Activated naive CD4-positive, alpha-beta T cell treated with anti-CD3 and anti-CD28 coated beads for 36 hours (primary cell): ENCODE measurements around the gene VPS25. TPM values are rescaled to one million over a fixed set of nuclear protein-coding genes. Genes with fewer than 3 reads are reported as not detected.

Experiments
- CTCF ChIA-PET: fragments of 350-600 bp; sonication (Branson Sonifier 250); formaldehyde crosslinking; loops from one replicate; lab custom pipeline; 2021; ENCODE audit warnings: antibody characterized with exemption; lab: Charles Lee
- DNase-seq: peaks from one replicate; pipeline ENCODE4 v3.0.0-alpha.2; 2020
- H3K27ac Mint-ChIP-seq: one replicate; pipeline ENCODE4 v1.8.0; 2021; ENCODE audit warnings: mild to moderate bottlenecking, mixed read lengths
- H3K27me3 Mint-ChIP-seq: one replicate; pipeline ENCODE4 v1.8.0; 2021; ENCODE audit warnings: low read depth, mixed read lengths
- H3K36me3 Mint-ChIP-seq: one replicate; pipeline ENCODE4 v1.8.0; 2021; ENCODE audit warnings: low read depth, mixed read lengths
- H3K4me1 Mint-ChIP-seq: one replicate; pipeline ENCODE4 v1.8.0; 2021; ENCODE audit warnings: low read depth, mixed read lengths
- H3K4me3 Mint-ChIP-seq: one replicate; pipeline ENCODE4 v1.8.0; 2021; ENCODE audit warnings: mild to moderate bottlenecking, moderate library complexity, mixed read lengths
- H3K9me3 Mint-ChIP-seq: one replicate; pipeline ENCODE4 v1.8.0; 2021; ENCODE audit warnings: mixed read lengths
- intact Hi-C: fragments of 100-400 bp; cut with micrococcal nuclease; formaldehyde crosslinking; loops from one replicate; pipeline ENCODE4 v1.15.1; 2023
- total RNA-seq, 2 experiments: library from RNA; stranded (reverse); gene quantifications; one replicate each; pipeline ENCODE4 v1.2.3, GENCODE V29; 2021

VPS25 gene
- total RNA-seq, 2 experiments from 2014 or later, result 57.5 to 58.2 TPM

GRCh38 chr17:42774066-42774745 is 957 bp downstream of the VPS25 start:
- no peak for DNase-seq
- H3K4me3 Mint-ChIP-seq, result peak overlapping the region; percentile 99
- intact Hi-C loops, result no loop called here
- H3K27ac Mint-ChIP-seq, result peak overlapping the region; percentile 92
- H3K9me3 Mint-ChIP-seq, result no peaks in the 10 kb centered on the region
- no peaks in the 10 kb centered on the region for H3K27me3 Mint-ChIP-seq
- CTCF ChIA-PET, result interaction anchor here (0.6 to 2.5 kb wide), 6 partner anchors 11 to 196 kb away, joined by 3 to 11 read pairs (median 8); partner anchors contain the start of genes BECN1, PSMC3IP and RAMP2
- peaks cover 31% of the 10 kb centered on the region for H3K36me3 Mint-ChIP-seq
- peaks cover 25% of the 10 kb centered on the region for H3K4me1 Mint-ChIP-seq

GRCh38 chr17:42775534-42776098 is 2.4 kb downstream of the VPS25 start:
- Mint-ChIP-seq H3K27ac (no peak overlapping the region), H3K4me1 (peaks cover 25% of the 10 kb centered on the region), H3K4me3 (no peak overlapping the region), H3K36me3 (peaks cover 38% of the 10 kb centered on the region), H3K27me3 (no peaks in the 10 kb centered on the region), H3K9me3 (no peaks in the 10 kb centered on the region)
- CTCF ChIA-PET, result interaction anchor here (0.6 kb wide), 1 partner anchor 692 kb away, joined by 4 read pairs; no protein-coding TSS in a partner anchor
- no peak for DNase-seq
- intact Hi-C loops, result no loop called here

DNA sequence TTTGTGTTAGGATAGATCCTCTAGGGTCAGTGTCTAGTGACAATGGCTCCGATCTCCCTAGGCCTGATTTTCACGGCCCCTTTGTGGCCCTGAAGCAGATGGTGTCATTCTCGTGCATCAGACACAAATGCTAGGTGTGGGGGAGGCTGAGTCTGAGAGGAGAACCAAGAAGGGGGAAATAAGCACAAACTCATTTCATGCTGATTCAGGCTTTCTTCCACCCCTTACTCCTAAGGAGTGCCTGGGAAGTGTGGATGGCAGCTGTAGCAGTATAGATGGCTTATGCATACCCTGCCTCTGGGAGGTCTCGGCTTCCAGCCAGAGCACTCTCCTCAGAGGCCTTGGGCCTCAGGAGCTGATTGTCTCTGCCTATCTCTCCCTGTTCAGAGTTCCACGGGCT is 5.3 kb downstream of the VPS25 start:
- no peaks in the 10 kb centered on the region for H3K9me3 Mint-ChIP-seq
- intact Hi-C loops, result no loop called here
- H3K36me3 Mint-ChIP-seq, result peaks cover 35% of the 10 kb centered on the region
- DNase-seq, result no peak
- CTCF ChIA-PET, result no interaction called here
- peaks cover 25% of the 10 kb centered on the region for H3K4me1 Mint-ChIP-seq
- H3K27me3 Mint-ChIP-seq, result peaks cover 25% of the 10 kb centered on the region
- no peak overlapping the region for H3K4me3 Mint-ChIP-seq
- H3K27ac Mint-ChIP-seq, result no peak overlapping the region

DNA sequence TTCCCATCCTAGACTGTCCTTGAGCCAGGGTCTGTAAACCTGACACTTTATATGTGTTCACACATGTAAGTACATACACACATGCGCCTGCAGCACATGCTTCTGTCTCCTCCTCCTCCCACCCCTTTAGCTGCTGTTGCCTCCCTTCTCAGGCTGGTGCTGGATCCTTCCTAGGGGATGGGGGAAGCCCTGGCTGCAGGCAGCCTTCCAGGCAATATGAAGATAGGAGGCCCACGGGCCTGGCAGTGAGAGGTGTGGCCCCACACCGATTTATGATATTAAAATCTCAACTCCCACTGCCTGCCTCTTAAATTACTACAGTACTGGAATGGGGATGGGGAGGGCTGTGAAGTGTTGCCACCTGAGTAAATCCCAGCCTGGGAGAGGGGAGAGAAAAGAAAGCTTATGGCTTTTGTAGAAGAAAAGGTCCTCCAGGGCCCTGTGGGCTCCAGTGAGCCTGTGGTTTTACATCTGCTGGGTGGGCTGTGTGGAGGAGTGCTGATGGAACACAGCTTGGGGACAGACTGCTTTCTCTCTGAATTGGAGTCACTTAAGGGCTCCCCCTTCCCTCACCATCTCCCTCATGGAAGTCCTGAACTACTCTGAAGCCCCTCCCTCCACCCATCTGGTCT is 6.2 kb downstream of the VPS25 start:
- Mint-ChIP-seq H3K27me3 (peaks cover 32% of the 10 kb centered on the region), H3K36me3 (peaks cover 30% of the 10 kb centered on the region), H3K4me1 (peaks cover 21% of the 10 kb centered on the region), H3K9me3 (no peaks in the 10 kb centered on the region), H3K4me3 (no peak overlapping the region), H3K27ac (no peak overlapping the region)
- CTCF ChIA-PET, result no interaction called here
- intact Hi-C loops, result no loop called here
- DNase-seq, result no peak

- H3K36me3 Mint-ChIP-seq, result peaks cover 26% of the 10 kb centered on the region
- H3K27ac Mint-ChIP-seq, result no peak within 1 kb of the TSS
- intact Hi-C loops, result no loop called here
- H3K4me3 Mint-ChIP-seq, result no peak within 1 kb of the TSS
- H3K4me1 Mint-ChIP-seq, result peaks cover 24% of the 10 kb centered on the region
- H3K27me3 Mint-ChIP-seq, result peaks cover 39% of the 10 kb centered on the region
- H3K9me3 Mint-ChIP-seq, result no peaks in the 10 kb centered on the region
- DNase-seq, result no peak
- CTCF ChIA-PET, result interaction anchor here (1.0 kb wide), 1 partner anchor 41 kb away, joined by 3 read pairs; no protein-coding TSS in a partner anchor
Observed at GRCh38 chr17:42779936-42780850, 6.9 kb downstream of the VPS25 start, which contains the start of gene WNK4. Gene WNK4, plus strand, starts transcription at chr17:42780610. Its CDS starts 89 bp downstream, at chr17:42780699.

DNA sequence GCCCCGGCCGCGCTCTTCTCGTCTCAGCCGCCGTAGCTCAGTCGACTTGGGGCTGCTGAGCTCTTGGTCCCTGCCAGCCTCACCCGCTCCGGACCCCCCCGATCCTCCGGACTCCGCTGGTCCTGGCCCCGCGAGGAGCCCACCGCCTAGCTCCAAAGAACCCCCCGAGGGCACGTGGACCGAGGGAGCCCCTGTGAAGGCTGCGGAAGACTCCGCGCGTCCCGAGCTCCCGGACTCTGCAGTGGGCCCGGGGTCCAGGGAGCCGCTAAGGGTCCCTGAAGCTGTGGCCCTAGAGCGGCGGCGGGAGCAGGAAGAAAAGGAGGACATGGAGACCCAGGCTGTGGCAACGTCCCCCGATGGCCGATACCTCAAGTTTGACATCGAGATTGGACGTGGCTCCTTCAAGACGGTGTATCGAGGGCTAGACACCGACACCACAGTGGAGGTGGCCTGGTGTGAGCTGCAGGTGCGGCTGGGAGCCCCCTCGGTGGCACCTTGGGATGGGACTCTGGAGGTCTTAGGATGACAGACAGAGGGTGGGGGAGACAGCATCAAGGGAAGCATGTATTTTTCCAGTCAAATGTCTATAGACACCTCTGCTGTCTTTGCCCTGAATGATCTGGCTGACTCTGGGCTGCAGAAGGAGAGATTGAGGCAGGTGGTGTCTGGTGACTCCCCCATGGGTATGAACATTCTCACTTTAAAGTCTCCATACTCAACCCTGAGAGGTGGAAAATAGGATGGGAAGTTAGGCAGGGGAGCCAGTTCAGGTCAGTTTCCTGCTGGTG is 7.8 kb downstream of the VPS25 start:
- H3K27me3 Mint-ChIP-seq, result peaks cover 47% of the 10 kb centered on the region
- no peak overlapping the region for H3K4me3 Mint-ChIP-seq
- no peak for DNase-seq
- CTCF ChIA-PET, result interaction anchor here (1.0 kb wide), 1 partner anchor 41 kb away, joined by 3 read pairs; no protein-coding TSS in a partner anchor
- H3K27ac Mint-ChIP-seq, result no peak overlapping the region
- peaks cover 29% of the 10 kb centered on the region for H3K4me1 Mint-ChIP-seq
- H3K9me3 Mint-ChIP-seq, result no peaks in the 10 kb centered on the region
- intact Hi-C loops, result no loop called here
- peaks cover 19% of the 10 kb centered on the region for H3K36me3 Mint-ChIP-seq

GRCh38 chr17:42781639-42782165 is 8.5 kb downstream of the VPS25 start:
- Mint-ChIP-seq H3K27me3 (peaks cover 52% of the 10 kb centered on the region), H3K36me3 (peaks cover 15% of the 10 kb centered on the region), H3K27ac (no peak overlapping the region), H3K4me1 (peaks cover 29% of the 10 kb centered on the region), H3K4me3 (no peak overlapping the region), H3K9me3 (no peaks in the 10 kb centered on the region)
- CTCF ChIA-PET, result interaction anchor here (0.8 kb wide), 1 partner anchor 101 kb away, joined by 3 read pairs; no protein-coding TSS in a partner anchor
- intact Hi-C loops, result no loop called here
- no peak for DNase-seq

- Mint-ChIP-seq H3K27me3 (peaks cover 56% of the 10 kb centered on the region), H3K36me3 (peaks cover 12% of the 10 kb centered on the region), H3K4me3 (no peak overlapping the region), H3K9me3 (no peaks in the 10 kb centered on the region), H3K4me1 (peaks cover 29% of the 10 kb centered on the region), H3K27ac (no peak overlapping the region)
- intact Hi-C loops, result no loop called here
- DNase-seq, result no peak
- CTCF ChIA-PET, result interaction anchor here (0.5 to 0.8 kb wide), 2 partner anchors 24 to 102 kb away, joined by 3 to 5 read pairs; no protein-coding TSS in a partner anchor
Observed at GRCh38 chr17:42782166-42783061, 9.2 kb downstream of the VPS25 start.

DNA sequence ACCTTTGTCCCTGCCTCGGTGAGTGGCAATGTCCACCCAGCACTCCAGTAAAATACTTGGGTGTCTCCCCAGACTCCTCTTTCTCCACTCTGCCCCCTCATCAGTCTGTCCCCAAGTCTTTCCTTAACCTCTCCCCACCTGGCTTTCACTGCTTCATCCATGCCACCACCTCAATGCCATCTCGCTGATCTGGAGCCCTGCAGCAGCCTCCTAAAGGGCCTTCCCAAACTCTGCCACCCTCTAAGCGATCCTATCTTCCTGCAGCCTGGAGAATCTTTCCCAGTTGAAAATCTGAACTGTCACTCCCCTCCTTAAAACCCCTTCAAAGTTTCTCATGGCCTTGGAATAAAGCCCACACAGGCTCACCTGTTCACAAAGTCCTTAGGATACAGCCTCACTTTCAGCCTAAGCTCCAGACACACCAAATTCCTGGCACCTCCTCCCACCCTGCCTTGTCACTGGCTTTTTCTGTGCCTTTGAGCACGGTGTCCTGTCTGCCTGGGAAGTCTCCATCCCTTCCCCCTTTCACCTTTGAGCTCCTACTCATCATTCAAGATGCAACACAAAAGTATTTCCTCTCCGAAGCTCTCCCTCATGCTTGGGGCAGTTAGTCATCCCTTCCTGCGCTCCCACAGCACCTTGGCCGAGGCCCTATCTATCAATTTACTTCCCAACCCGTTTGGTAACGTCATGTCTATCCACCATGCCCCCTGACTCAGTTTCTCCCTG is 10.0 kb downstream of the VPS25 start:
- Mint-ChIP-seq H3K4me3 (no peak overlapping the region), H3K4me1 (peaks cover 29% of the 10 kb centered on the region), H3K27me3 (peaks cover 60% of the 10 kb centered on the region), H3K9me3 (no peaks in the 10 kb centered on the region), H3K27ac (no peak overlapping the region), H3K36me3 (peaks cover 8% of the 10 kb centered on the region)
- DNase-seq, result no peak
- intact Hi-C loops, result no loop called here
- CTCF ChIA-PET, result interaction anchor here (0.5 kb wide), 1 partner anchor 24 kb away, joined by 5 read pairs; no protein-coding TSS in a partner anchor

DNA sequence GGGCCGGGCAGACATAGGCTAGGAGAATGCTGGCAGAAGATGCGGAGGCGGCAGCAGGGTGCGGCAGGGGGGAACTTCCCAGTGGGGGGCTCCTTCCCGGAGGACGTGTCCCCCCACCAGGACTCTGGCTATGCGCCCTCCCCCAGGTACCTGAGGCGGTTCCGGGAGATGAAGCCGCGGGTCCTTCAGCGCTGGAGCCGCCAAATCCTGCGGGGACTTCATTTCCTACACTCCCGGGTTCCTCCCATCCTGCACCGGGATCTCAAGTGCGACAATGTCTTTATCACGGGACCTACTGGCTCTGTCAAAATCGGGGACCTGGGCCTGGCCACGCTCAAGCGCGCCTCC is 10.5 kb downstream of the VPS25 start:
- intact Hi-C loops, result no loop called here
- H3K9me3 Mint-ChIP-seq, result no peaks in the 10 kb centered on the region
- DNase-seq, result no peak
- CTCF ChIA-PET, result no interaction called here
- H3K4me1 Mint-ChIP-seq, result peaks cover 29% of the 10 kb centered on the region
- H3K27ac Mint-ChIP-seq, result no peak overlapping the region
- peaks cover 8% of the 10 kb centered on the region for H3K36me3 Mint-ChIP-seq
- peaks cover 60% of the 10 kb centered on the region for H3K27me3 Mint-ChIP-seq
- H3K4me3 Mint-ChIP-seq, result no peak overlapping the region
